H9 (cell line): Measurements from ENCODE around the gene AURKA. TPM values are rescaled to one million over a fixed set of nuclear protein-coding genes. Genes with fewer than 3 reads are reported as not detected.

Experiments used
- DNase-seq: peaks from one replicate; pipeline ENCODE4 v3.0.0-alpha.2; 2017
- H2AFZ ChIP-seq: one replicate; pipeline ENCODE4 v1.6.1; 2013; ENCODE audit warnings: mild to moderate bottlenecking, low read length, control low read depth, moderate library complexity
- H2AK5ac ChIP-seq: 2 replicates; pipeline ENCODE4 v1.6.1; 2013; ENCODE audit warnings: low read length, control low read depth, mixed read lengths; ENCODE audit not compliant: insufficient read length
- H2BK120ac ChIP-seq: one replicate; pipeline ENCODE4 v1.6.1; 2013; ENCODE audit warnings: low read depth, mild to moderate bottlenecking, low read length, control low read depth, inconsistent platforms; ENCODE audit not compliant: poor library complexity, severe bottlenecking
- H2BK12ac ChIP-seq: 2 replicates; pipeline ENCODE4 v1.6.1; 2013; ENCODE audit warnings: low read length, control low read depth, mixed read lengths, low read depth; ENCODE audit not compliant: insufficient read length
- H2BK15ac ChIP-seq: 2 replicates; pipeline ENCODE4 v1.6.1; 2013; ENCODE audit warnings: low read depth, low read length, control low read depth
- H2BK20ac ChIP-seq: one replicate; pipeline ENCODE4 v1.6.1; 2013; ENCODE audit warnings: low read depth, mild to moderate bottlenecking, low read length, control low read depth, inconsistent platforms; ENCODE audit not compliant: poor library complexity, severe bottlenecking
- H2BK5ac ChIP-seq: 2 replicates; pipeline ENCODE4 v1.6.1; 2013; ENCODE audit warnings: low read length, control low read depth, mixed read lengths; ENCODE audit not compliant: insufficient read length
- H3K14ac ChIP-seq: 2 replicates; pipeline ENCODE4 v1.6.1; 2013; ENCODE audit warnings: low read length, control low read depth; ENCODE audit not compliant: insufficient read depth
- H3K18ac ChIP-seq: 2 replicates; pipeline ENCODE4 v1.6.1; 2013; ENCODE audit warnings: low read depth, mild to moderate bottlenecking, mixed read lengths, low read length, control low read depth; ENCODE audit not compliant: insufficient read length
- H3K23ac ChIP-seq: 2 replicates; pipeline ENCODE4 v1.6.1; 2013; ENCODE audit warnings: low read length, control low read depth, mixed read lengths, low read depth; ENCODE audit not compliant: insufficient read length
- H3K23me2 ChIP-seq: 2 replicates; pipeline ENCODE4 v1.6.1; 2013; ENCODE audit warnings: low read depth, mild to moderate bottlenecking, mixed read lengths, low read length, control low read depth; ENCODE audit not compliant: insufficient read length, poor library complexity, severe bottlenecking
- H3K27ac ChIP-seq: 2 replicates; pipeline ENCODE4 v1.5.1; 2013; ENCODE audit warnings: low read length, control low read depth, mixed read lengths, low read depth; ENCODE audit not compliant: insufficient read length
- H3K27me3 ChIP-seq: 2 replicates; pipeline ENCODE4 v1.6.1; 2013; ENCODE audit warnings: low read length, control low read depth, inconsistent platforms; ENCODE audit not compliant: insufficient read depth
- H3K4ac ChIP-seq: 2 replicates; pipeline ENCODE4 v1.6.1; 2013; ENCODE audit warnings: low read depth, mild to moderate bottlenecking, control low read depth, inconsistent platforms, low read length, moderate library complexity
- H3K4me1 ChIP-seq: 2 replicates; pipeline ENCODE4 v1.6.1; 2013; ENCODE audit warnings: low read length, control low read depth, inconsistent platforms; ENCODE audit not compliant: insufficient read depth
- H3K4me2 ChIP-seq: 2 replicates; pipeline ENCODE4 v1.6.1; 2013; ENCODE audit warnings: low read length, control low read depth, mixed read lengths; ENCODE audit not compliant: insufficient read length, insufficient read depth
- H3K56ac ChIP-seq: 2 replicates; pipeline ENCODE4 v1.6.1; 2013; ENCODE audit warnings: low read depth, mild to moderate bottlenecking, mixed read lengths, low read length, control low read depth; ENCODE audit not compliant: insufficient read length
- H3K79me1 ChIP-seq: 2 replicates; pipeline ENCODE4 v1.6.1; 2013; ENCODE audit warnings: low read depth, mild to moderate bottlenecking, moderate library complexity, low read length, control low read depth, inconsistent platforms; ENCODE audit not compliant: insufficient read depth, poor library complexity, severe bottlenecking
- H3K79me2 ChIP-seq: 2 replicates; pipeline ENCODE4 v1.6.1; 2013; ENCODE audit warnings: low read length, control low read depth, inconsistent platforms; ENCODE audit not compliant: insufficient read depth
- H3K9ac ChIP-seq: 2 replicates; pipeline ENCODE4 v1.6.1; 2013; ENCODE audit warnings: low read length, control low read depth, mixed read lengths; ENCODE audit not compliant: insufficient read length; ENCODE audit errors: extremely low read depth
- H3K9me3 ChIP-seq: one replicate; pipeline ENCODE4 v1.6.1; 2013; ENCODE audit warnings: low read depth, low read length, inconsistent platforms; ENCODE audit not compliant: control insufficient read depth
- H3T11ph ChIP-seq: one replicate; pipeline ENCODE4 v1.6.1; 2013; ENCODE audit warnings: mild to moderate bottlenecking, low read length, control low read depth, inconsistent platforms
- H4K20me1 ChIP-seq: one replicate; pipeline ENCODE4 v1.6.1; 2013; ENCODE audit not compliant: control insufficient read depth, insufficient read length, insufficient read depth
- H4K5ac ChIP-seq: 2 replicates; pipeline ENCODE4 v1.6.1; 2013; ENCODE audit warnings: low read depth, mild to moderate bottlenecking, mixed read lengths, low read length, control low read depth; ENCODE audit not compliant: insufficient read length
- H4K8ac ChIP-seq: replicated peaks from 2 replicates; pipeline ENCODE4 v1.6.1; 2013; ENCODE audit warnings: low read length, control low read depth, mixed read lengths, low read depth; ENCODE audit not compliant: insufficient read length
- H4K91ac ChIP-seq: 2 replicates; pipeline ENCODE4 v1.6.1; 2013; ENCODE audit warnings: low read depth, mild to moderate bottlenecking, moderate library complexity, mixed read lengths, low read length, control low read depth; ENCODE audit not compliant: insufficient read length
- H3K27ac Mint-ChIP-seq, 3 experiments: 2 replicates in 2 of 3; 3 replicates in 1 of 3; pipeline ENCODE4 v1.8.0; 2020 to 2021; ENCODE audit warnings: mixed read lengths in 3 of 3, mild to moderate bottlenecking in 1 of 3, moderate library complexity in 1 of 3
- H3K27me3 Mint-ChIP-seq: 2 replicates; pipeline ENCODE4 v1.8.0; 2021; ENCODE audit warnings: low read depth, mild to moderate bottlenecking, moderate library complexity, mixed read lengths
- H3K36me3 Mint-ChIP-seq, 3 experiments: 2 replicates in 2 of 3; 3 replicates in 1 of 3; pipeline ENCODE4 v1.8.0; 2020 to 2021; ENCODE audit warnings: low read depth in 3 of 3, mixed read lengths in 3 of 3; ENCODE audit not compliant: insufficient read depth in 1 of 3
- H3K4me1 Mint-ChIP-seq, 2 experiments: 2 replicates each; pipeline ENCODE4 v1.8.0; 2020; ENCODE audit warnings: mixed read lengths in 2 of 2
- H3K4me3 Mint-ChIP-seq, 2 experiments: 2 replicates in 1 of 2; 3 replicates in 1 of 2; pipeline ENCODE4 v1.8.0; 2020 to 2021; ENCODE audit warnings: mild to moderate bottlenecking in 2 of 2, mixed read lengths in 2 of 2, moderate library complexity in 1 of 2
- H3K9me3 Mint-ChIP-seq, 2 experiments: 2 replicates in 1 of 2; 3 replicates in 1 of 2; pipeline ENCODE4 v1.8.0; 2020; ENCODE audit warnings: mild to moderate bottlenecking in 2 of 2, mixed read lengths in 2 of 2, moderate library complexity in 1 of 2
- CTCF ChIP-seq: fragments of 200-600 bp; sonication (generic); conservative IDR thresholded peaks from 3 replicates; pipeline ENCODE4 v1.8.0; 2021; ENCODE audit warnings: antibody characterized with exemption, mild to moderate bottlenecking
- WGBS: extraction: QIAGEN DNeasy Blood & Tissue Kit; methylation state at CpG from one replicate; pipeline ENCODE4 v1.1.7; 2013; ENCODE audit warnings: missing lambda C conversion rate, low lambda C conversion rate, mixed read lengths; ENCODE audit not compliant: insufficient read length; ENCODE audit errors: extremely low coverage; 5-methylcytosine and 5-hydroxymethylcytosine counted together
- total RNA-seq: library from RNA; stranded (reverse); gene quantifications from 2 replicates; pipeline ENCODE4 v1.2.1, GENCODE V29; 2021

The AURKA gene
- total RNA-seq, 1 experiment from 2014 or later, result 86.8 TPM

GRCh38 chr20:56412949-56413348, 20.9 kb upstream of the AURKA start:
- no peak overlapping the region for H3K4me3 Mint-ChIP-seq
- Histone ChIP-seq H3K14ac (no peak overlapping the region), H3K27me3 (no peaks in the 10 kb centered on the region), H3K23ac (no peak overlapping the region), H4K8ac (no peak overlapping the region), H3K4me2 (no peak overlapping the region), H3K79me2 (no peaks in the 10 kb centered on the region), H2AFZ (no peak overlapping the region), H3K27ac (no peak overlapping the region), H3K4me1 (no peaks in the 10 kb centered on the region), H3T11ph (no peak overlapping the region), H2BK120ac (no peak overlapping the region), H3K23me2 (no peaks in the 10 kb centered on the region), H2AK5ac (no peak overlapping the region), H2BK15ac (no peak overlapping the region), H3K79me1 (no peaks in the 10 kb centered on the region), H3K9ac (no peak overlapping the region), H4K20me1 (no peaks in the 10 kb centered on the region), H4K91ac (no peak overlapping the region), H3K18ac (no peak overlapping the region), H4K5ac (no peak overlapping the region), H2BK20ac (no peak overlapping the region), H2BK12ac (no peak overlapping the region), H3K9me3 (no peaks in the 10 kb centered on the region), H3K4ac (no peak overlapping the region), H3K56ac (no peak overlapping the region), H2BK5ac (no peak overlapping the region)
- H3K9me3 Mint-ChIP-seq, result no peaks in the 10 kb centered on the region
- no peaks in the 10 kb centered on the region for H3K4me1 Mint-ChIP-seq
- no peak for TF ChIP-seq CTCF
- DNase-seq, result no peak
- H3K27ac Mint-ChIP-seq, result no peak overlapping the region
- WGBS, result no CpG with 5 or more reads among the region's 3 CpGs
- peaks cover 5% of the 10 kb centered on the region for H3K27me3 Mint-ChIP-seq
- peaks cover 0 to 8% (median 0%) of the 10 kb centered on the region in 3 experiments; a peak in 3 of 7 replicates for H3K36me3 Mint-ChIP-seq
